Motor neuron (in vitro differentiated cells): ENCODE measurements around the gene MED27. TPM values are rescaled to one million over a fixed set of nuclear protein-coding genes. Genes with fewer than 3 reads are reported as not detected.

Experiments used
- ATAC-seq, 8 experiments: fragments of 200-7000 bp; cut with Tn5 transposase; replicated peaks in 6 of 8; 2 replicates each; pipeline ENCODE4 v1.8.0; 2021; ENCODE audit warnings: mild to moderate bottlenecking in 8 of 8, moderate library complexity in 8 of 8
- H3K27ac ChIP-seq, 2 donors: fragments of 250-450 bp; sonication (Bioruptor Pico); 2 replicates each; pipeline ENCODE4 v1.9.0; 2021; ENCODE audit warnings: antibody characterized with exemption in 2 of 2, mild to moderate bottlenecking in 2 of 2, moderate library complexity in 1 of 2
- H3K4me1 ChIP-seq, 2 donors: fragments of 250-450 bp; sonication (Bioruptor Pico); replicated peaks in 1 of 2; 2 replicates each; pipeline ENCODE4 v1.6.1; 2021; ENCODE audit warnings: antibody characterized with exemption in 2 of 2, mild to moderate bottlenecking in 2 of 2, moderate library complexity in 1 of 2
- H3K4me3 ChIP-seq, 5 donors: fragments of 250-450 bp; sonication (Bioruptor Pico); 2 replicates each; pipeline ENCODE4 v1.9.0; 2021; ENCODE audit warnings: antibody characterized with exemption in 5 of 5, mild to moderate bottlenecking in 5 of 5, moderate library complexity in 4 of 5
- WGBS, 10 experiments: fragments of 450-650 bp; shearing (Covaris generic); methylation state at CpG; one replicate each; pipeline ENCODE4 v1.0.0; 2022; 5-methylcytosine and 5-hydroxymethylcytosine counted together
- in situ Hi-C, 9 experiments: fragments of 400-800 bp; cut with MboI; loops; one replicate each; pipeline ENCODE4 v1.15.0; 2021; ENCODE audit warnings: low sequenced_read_pairs in 9 of 9, low pct_unique_long_range_greater_than_20kb in 2 of 9; ENCODE audit not compliant: unreplicated experiment in 9 of 9
- total RNA-seq, 8 experiments: library from RNA; unstranded; fragments of 300-600 nt; gene quantifications; 2 replicates each; pipeline versions ENCODE4 v1.2.3 to v1.2.4, GENCODE V29; 2022

Gene MED27
- total RNA-seq, 8 experiments from 2014 or later, result 22.0 to 45.2 (median 26.6) TPM

DNA sequence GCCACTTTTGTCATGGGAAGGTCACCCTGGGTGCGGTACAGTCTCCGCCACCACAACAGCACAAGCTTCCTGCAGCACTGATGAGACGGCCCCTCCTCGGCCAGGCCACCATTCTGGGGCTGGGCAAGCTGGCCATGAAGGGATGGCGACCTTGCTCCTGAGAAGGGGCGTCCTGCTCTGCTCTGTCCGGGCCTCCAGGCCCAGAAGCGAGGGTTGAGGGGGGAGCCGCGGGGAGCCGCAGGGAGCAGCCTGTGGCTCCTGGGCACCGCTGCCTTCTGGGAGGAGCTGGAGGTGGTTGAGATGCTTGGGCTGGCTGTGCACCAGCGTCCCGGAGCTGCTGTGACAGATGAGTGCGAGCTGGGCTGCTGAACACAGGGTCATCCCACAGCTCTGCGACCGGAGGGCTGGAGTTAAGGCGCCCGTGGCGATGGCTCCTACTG lies 255.5 kb downstream of the MED27 start:
- peak in 5 of 8 experiments; percentile 66 to 71 (median 68) for ATAC-seq
- H3K27ac ChIP-seq, result peak overlapping the region; percentile 7 to 43
- no peak overlapping the region for H3K4me3 ChIP-seq
- in situ Hi-C loops, result no loop called here
- 40 to 100% (median 70%) methylated on average over 1 to 5 of the region's 20 CpGs; no CpG with 5 or more reads in 6 of the 10 experiments for WGBS, 10 experiments
- H3K4me1 ChIP-seq, result peaks cover 21 to 27% of the 10 kb centered on the region in 2 donors

DNA sequence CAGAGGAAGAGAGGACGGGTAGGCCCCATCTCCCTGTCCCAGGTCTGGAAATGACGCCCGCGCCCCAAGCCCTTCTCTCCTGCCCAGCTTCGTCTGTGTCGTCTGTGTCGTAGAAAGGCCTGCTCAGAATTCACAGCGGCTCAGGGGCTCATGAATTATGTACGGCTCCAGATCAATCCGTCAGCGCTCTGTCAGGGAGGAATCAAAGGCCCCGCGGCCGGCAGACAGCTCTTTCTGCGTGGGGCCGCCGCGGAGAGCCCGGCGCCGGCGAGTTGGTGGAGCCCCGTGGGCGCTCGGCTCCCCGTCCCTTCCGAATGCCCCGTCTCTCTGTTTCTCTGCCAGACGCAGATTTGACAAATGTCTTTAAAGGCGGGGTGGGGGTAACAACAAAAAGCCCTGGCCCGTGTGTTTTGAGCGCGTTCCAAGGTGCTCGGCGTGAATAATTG lies 255.9 kb downstream of the MED27 start:
- WGBS, 10 experiments, result 7 to 93% (median 20%) methylated on average over 3 to 19 of the region's 35 CpGs; no CpG with 5 or more reads in 7 of the 10 experiments

DNA sequence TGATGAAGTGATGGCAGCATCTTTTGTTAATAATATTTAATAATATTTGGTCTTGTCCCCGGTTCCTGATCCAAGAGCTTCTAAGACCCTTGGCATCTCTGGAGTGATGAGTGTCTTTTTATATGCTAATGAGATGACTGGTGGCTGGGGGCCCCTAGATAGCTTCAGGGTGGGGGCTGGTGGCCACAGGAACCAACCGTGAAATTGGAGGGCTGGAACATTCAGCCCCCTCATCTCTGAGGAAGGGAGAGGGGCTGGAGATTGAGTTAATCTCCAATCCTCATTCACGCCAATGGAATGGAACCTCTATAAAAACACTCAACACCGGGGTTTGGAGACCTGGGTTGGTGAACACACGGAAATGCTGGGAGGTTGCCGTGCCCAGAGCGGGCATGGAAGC lies 261.6 kb downstream of the MED27 start:
- no peak overlapping the region for H3K4me3 ChIP-seq
- ATAC-seq, result no peak
- in situ Hi-C loops, result no loop called here
- peaks cover 20 to 24% of the 10 kb centered on the region in 2 donors for H3K4me1 ChIP-seq
- 0 to 92% (median 62%) methylated on average over 1 to 6 of the region's 7 CpGs; no CpG with 5 or more reads in 3 of the 10 experiments for WGBS, 10 experiments
- H3K27ac ChIP-seq, result no peak overlapping the region

More for the DNA sequence above, 255.9 kb downstream of the MED27 start:
- in situ Hi-C loops, result no loop called here
- H3K4me1 ChIP-seq, result peaks cover 16 to 22% of the 10 kb centered on the region in 2 donors
- ATAC-seq, result peak in 6 of 8 experiments; percentile 18 to 91 (median 86)
- peak overlapping the region; percentile 28 to 43 for H3K27ac ChIP-seq
- H3K4me3 ChIP-seq, result no peak overlapping the region

DNA sequence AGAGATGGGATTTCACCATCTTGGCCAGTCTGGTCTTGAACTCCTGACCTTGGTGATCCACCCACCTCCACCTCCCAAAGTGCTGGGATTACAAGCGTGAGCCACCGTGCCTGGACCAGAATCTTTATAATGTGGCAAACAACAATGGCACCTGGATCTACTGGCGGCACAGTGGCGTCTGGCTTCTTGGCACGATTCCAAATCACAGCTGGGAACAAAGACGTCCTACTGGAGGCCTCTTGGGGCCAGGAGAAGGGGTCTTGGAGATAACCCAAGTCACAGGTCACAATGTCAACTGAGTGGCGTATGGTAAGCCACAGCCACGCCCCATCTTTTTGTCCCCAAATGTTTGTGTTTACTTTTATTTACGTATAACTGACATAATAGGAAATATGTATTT lies 262.0 kb downstream of the MED27 start:
- H3K4me3 ChIP-seq, result no peak overlapping the region
- no peak for ATAC-seq
- H3K4me1 ChIP-seq, result peaks cover 16 to 20% of the 10 kb centered on the region in 2 donors
- 20 to 100% (median 72%) methylated on average over 1 to 7 of the region's 9 CpGs; no CpG with 5 or more reads in 1 of the 10 experiments for WGBS, 10 experiments
- H3K27ac ChIP-seq, result no peak overlapping the region
- in situ Hi-C loops, result no loop called here

DNA sequence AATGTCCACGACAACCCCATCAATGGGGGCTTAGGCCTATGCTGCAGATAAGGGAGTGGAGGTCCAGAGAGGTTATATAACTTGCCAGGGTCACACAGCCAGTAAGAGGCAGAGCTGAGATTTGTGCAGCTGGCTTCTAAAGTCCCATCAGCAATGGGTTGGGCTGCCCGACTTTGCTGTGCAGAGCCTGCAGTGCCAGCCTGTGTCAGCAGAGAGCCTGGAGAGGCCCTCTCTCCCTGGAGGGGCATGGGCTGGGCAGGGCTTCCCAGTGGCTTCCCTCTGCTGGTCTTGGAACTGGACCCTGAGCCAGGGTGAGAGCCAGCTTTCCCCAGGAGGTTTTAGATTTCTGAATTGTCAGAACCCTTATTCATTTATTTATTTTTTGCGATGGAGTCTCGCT lies 262.6 kb downstream of the MED27 start:
- in situ Hi-C loops, result no loop called here
- H3K4me3 ChIP-seq, result no peak overlapping the region
- no peak overlapping the region for H3K27ac ChIP-seq
- H3K4me1 ChIP-seq, result peaks cover 16 to 20% of the 10 kb centered on the region in 2 donors
- no peak for ATAC-seq
- 0 to 100% (median 73%) methylated on average over 1 to 2 of the region's 4 CpGs; no CpG with 5 or more reads in 4 of the 10 experiments for whole genome bisulfite sequencing, 10 experiments

DNA sequence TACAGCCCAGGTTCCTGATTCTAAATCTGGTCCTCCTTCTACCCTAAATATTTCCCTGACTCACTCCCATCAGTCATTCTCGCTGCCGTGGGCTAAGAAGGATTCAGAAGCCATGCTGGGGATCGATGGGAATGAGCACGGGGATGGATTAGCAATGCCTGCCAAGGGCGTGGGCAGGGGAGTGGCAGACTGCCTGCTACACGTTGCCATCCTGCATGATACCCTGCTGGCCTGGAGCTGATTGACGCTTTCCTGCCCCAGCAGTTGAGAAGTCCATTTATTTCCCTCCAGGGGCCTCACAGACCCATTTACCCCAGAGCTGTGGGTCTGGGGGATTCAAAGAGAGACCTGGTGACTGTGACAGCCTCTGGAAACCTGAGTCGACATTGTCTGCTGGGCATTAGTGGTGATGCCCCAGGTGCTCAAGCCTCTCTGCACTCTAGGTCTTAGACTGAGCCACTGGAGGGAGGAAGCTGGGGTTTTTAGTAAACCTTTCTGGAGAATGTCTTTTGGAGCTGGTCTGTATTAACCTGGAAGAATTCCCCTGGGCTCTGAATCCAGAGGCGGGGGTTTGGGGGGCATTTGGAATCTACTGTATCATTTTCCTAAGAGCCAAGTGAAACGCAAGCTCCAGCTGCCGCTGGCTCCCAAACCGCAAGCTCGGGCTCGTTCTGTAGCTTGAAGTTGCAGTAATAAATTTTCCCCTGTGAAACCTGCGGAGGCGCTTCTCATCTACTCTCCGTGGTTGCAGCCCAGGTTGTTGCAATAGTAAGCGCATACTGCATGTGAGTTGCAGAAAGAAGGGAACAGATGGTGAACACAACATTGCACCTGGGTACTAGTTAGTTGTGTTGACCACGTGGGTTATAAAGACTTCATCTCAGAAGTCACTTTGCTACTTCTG lies 263.4 kb downstream of the MED27 start:
- Histone ChIP-seq H3K4me3 (no peak overlapping the region), H3K27ac (peak overlapping the region in 1 of 2 donors; percentile 69), H3K4me1 (peaks cover 18 to 20% of the 10 kb centered on the region in 2 donors)
- in situ Hi-C loops, result no loop called here
- peak in 5 of 8 experiments; percentile 73 to 88 (median 76) for ATAC-seq
- 20 to 73% (median 45%) methylated on average over 1 to 11 of the region's 19 CpGs; no CpG with 5 or more reads in 2 of the 10 experiments for WGBS, 10 experiments

DNA sequence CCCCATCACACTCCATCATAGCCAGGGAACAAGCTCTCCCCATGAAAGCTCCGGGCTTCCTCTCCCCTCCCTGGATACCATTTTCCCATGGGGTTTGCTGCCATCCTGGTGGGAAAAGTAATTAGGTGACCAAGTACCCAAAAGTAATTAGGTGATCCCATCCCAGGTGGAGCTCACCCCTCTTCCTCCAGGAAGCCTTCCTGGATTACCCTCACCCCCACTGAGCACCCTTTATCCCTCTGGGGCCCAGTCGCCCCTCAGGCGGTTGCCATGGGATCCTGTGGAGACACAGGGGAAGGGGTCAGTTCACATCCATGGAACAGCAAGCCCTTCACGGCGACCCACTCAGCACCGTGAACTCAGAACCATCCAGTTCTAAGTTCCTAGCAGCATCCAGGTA lies 265.0 kb downstream of the MED27 start:
- in situ Hi-C loops, result no loop called here
- ATAC-seq, result no peak
- H3K27ac ChIP-seq, result no peak overlapping the region

DNA sequence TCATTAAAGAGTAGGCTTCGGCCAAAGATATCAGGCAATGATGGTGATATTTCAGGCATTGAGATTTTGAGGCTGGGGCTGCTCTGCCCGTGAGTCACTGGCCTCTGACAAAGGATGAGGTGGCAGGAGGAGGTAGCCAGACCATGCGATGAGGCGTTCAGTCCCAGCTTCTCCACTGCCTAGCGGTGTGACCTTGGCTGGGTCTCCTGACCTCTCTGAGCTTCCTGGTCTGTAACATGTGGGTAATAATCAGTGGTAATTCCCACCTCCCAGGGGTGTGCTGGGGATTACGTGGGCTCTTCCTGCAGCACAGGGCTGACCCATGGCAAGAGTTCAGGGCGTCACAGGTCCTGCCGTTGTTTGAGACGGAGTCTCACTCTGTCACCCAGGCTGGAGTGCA lies 266.6 kb downstream of the MED27 start:
- H3K4me3 ChIP-seq, result no peak overlapping the region
- peak in 2 of 8 experiments; percentile 14 to 24 for ATAC-seq
- peaks cover 38 to 45% of the 10 kb centered on the region in 2 donors for H3K4me1 ChIP-seq
- 74 to 100% (median 90%) methylated on average over 1 to 3 of the region's 9 CpGs; no CpG with 5 or more reads in 4 of the 10 experiments for WGBS, 10 experiments
- in situ Hi-C loops, result no loop called here
- no peak overlapping the region for H3K27ac ChIP-seq

More for the DNA sequence above, 265.0 kb downstream of the MED27 start:
- 87 to 92% (median 90%) methylated on average over 2 to 3 of the region's 6 CpGs; no CpG with 5 or more reads in 7 of the 10 experiments for WGBS, 10 experiments
- H3K4me3 ChIP-seq, result no peak overlapping the region
- H3K4me1 ChIP-seq, result peaks cover 30 to 35% of the 10 kb centered on the region in 2 donors

DNA sequence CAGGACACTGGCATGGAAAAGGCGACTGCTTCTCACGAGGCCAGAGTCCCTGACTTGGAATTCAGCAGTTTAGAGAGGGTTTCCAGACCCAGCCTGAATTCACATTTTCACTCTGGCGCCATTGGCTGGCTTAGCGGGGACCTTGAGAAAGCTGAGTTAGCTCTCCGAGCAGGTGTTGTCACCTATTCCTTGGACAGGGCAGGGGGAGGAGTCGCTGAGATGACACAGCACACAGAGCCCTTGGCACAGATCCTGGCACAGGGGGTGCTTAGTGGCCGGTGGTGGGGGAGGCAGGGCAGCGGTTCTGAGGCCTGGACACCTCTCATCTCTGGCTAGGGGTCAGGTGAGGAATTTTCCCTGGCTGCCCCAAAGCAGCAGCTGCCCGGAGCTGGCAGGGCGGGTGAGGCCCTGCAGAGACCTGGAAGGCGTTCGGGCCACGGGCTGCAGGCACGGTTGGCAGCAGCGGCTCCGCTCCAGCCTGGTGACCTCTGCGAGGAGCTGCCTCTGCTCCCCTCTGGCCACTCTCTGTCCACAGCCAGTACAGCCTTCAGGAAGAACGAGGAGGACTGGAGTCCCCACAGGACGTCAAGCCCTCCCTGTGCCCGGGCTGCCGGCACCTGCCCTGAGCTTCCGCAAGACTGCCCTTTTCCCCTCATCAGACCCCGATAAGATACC lies 267.4 kb downstream of the MED27 start:
- ATAC-seq, result no peak
- Histone ChIP-seq H3K27ac (no peak overlapping the region), H3K4me1 (peaks cover 43 to 45% of the 10 kb centered on the region in 2 donors), H3K4me3 (no peak overlapping the region)
- WGBS, 10 experiments, result 42 to 100% (median 86%) methylated on average over 1 to 8 of the region's 23 CpGs; no CpG with 5 or more reads in 4 of the 10 experiments
- in situ Hi-C loops, result no loop called here

DNA sequence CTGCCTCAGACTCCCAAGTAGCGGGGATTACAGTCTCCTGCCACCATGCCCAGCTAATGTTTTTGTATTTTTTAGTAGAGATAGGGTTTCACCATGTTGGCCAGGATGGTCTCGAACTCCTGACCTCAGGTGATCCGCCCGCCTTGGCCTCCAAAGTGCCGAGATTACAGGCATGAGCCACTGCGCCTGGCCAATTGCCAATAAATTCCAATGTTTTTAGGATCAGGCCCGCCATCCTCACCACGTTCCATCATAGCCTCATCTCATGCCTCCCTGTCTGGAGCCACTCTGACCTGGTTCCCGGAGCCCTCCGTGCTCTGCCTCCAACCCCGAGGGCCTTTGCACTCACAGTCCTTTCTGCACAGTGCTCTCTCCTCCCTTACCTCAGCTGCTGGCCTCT lies 268.3 kb downstream of the MED27 start:
- Histone ChIP-seq H3K27ac (no peak overlapping the region), H3K4me3 (no peak overlapping the region), H3K4me1 (peaks cover 48 to 50% of the 10 kb centered on the region in 2 donors)
- in situ Hi-C loops, result no loop called here
- no peak for ATAC-seq
- 68 to 97% (median 88%) methylated on average over 1 to 10 of the region's 11 CpGs; no CpG with 5 or more reads in 3 of the 10 experiments for WGBS, 10 experiments

DNA sequence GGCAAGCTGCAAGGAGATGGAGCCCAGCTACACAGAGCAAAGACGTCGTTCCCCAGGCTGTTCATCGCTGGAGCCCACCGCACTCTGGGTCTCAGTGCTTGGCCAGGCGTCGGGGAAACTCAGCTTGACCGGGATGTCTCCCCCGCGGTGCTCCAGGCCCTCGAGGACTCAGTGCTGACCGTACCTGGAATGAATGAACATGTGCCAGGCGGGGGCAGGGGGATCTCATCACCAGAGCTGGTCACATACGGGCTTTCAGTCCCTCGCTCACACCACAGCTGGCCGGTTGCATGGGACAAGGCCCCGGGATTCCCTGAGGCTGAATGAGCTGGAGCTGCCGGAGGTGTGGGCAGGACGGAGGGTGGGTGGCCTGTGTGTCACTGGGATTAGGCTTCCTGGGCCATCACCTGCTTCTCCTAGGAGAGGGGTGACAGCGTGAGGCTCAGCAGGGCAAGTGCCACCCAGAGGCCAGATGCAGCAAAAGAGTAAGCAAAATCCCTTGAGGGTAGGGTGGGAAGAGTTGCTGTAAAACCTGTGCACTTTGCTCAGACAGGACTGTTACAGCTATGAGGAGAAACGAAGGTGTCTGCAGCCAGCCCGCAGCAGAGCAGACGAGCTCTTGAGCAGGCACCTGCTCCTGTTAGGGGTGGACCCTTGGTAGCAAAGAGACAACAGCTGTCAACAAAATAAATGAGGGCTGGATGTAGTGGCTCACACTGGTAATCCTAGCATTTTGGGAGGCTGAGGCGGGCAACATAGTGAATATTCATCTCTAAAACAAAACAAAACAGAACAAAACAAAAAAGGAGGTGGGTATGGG lies 269.1 kb downstream of the MED27 start:
- Histone ChIP-seq H3K27ac (peak overlapping the region in 1 of 2 donors; percentile 47), H3K4me3 (no peak overlapping the region), H3K4me1 (peaks cover 51 to 52% of the 10 kb centered on the region in 2 donors)
- WGBS, 10 experiments, result 20 to 80% (median 46%) methylated on average over 1 to 5 of the region's 23 CpGs; no CpG with 5 or more reads in 3 of the 10 experiments
- in situ Hi-C loops, result no loop called here
- peak in 5 of 8 experiments; percentile 3 to 46 (median 35) for ATAC-seq
